Hypothalamus (tissue), 51 donors: Measurements from ENCODE around the gene IGLON5.

ENCODE experiments used
- DNase-seq, 51 donors: peaks; one replicate each; lab custom pipeline; 2025; lab: John Stamatoyannopoulos, UW

IGLON5 gene

DNA sequence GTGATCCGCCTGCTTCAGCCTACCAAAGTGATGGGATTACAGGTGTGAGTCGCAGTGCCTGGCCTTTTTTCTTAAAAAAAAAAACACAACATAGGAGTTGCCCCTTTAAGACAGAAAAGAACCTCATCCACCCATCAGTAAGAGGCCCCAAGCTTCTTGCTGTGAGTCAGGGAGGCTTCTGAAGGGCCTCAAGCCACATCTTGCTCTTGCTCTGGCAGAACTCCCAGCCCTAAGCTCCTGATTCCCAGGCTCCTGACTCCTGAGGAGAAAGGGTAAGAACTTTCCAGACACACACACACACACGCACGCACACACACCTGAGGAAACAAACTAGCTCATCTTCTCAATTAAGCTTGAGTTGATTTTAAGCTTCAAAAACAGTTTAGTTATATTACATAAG is 47.9 kb downstream of the IGLON5 start:
- DNase-seq = peak in 6 of 51 donors; percentile 3 to 31 (median 12)

DNA sequence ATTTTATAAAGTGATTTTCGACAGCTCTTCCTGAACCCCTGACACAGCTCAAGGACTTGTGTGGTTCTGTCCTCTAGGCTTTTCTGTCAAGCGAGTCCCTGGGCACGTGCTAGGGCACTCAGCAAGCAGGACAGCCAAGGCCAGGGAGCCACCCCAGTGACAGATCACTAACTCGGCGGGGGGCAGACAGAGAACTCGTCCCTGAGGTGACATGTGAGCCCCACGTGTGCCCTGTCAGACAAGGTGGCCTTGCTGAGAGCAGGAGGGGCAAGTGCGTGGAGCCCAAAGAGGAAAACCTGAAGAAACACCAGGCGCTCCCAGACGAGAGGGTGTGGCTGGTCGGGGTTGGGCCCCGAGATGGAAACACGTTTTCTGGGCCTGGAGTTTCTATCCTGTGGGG is 49.8 kb downstream of the IGLON5 start:
- no peak for DNase-seq

DNA sequence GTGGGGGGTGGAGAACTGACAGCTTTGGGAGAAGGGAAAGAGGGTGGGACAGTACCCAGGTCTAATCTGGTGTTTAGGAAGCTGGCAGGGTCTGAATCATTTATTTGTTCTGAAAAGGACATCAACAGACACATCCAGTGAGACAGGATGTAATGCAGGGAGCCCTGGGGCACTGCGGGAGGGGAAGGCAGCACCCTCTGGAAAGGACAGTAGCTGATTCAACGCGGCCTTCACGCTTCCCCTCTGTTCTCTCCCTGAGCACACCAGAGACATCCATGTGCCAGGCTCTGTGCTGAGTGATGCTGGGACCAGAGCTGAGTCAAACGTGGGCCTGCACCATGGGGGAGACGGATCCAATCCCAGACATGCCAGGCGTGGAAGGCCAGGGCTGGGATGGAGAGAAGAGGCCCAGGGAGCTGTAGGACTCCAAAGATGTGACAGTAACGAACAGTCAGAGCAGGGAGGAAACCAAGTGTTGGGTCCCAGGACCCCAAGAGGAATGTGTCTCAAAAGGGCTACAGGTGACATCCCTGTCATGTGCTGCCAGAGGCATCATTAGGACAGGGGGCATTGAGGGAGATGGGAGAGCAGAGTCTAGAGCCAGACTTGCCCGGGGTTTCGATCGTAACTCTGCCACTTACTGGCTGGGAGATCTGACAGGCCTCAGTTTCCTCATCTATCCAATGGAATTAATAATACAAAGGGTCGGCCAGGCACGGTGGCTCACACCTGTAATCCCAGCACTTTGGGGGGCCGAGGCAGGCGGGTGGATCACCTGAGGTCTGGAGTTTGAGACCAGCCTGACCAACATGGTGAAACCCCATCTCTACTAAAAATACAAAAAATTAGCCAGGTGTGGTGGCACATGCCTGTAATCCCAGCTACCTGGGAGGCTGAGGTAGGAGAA is 53.0 kb downstream of the IGLON5 start:
- DNase-seq = peak in 20 of 51 donors; percentile 8 to 58 (median 25)

DNA sequence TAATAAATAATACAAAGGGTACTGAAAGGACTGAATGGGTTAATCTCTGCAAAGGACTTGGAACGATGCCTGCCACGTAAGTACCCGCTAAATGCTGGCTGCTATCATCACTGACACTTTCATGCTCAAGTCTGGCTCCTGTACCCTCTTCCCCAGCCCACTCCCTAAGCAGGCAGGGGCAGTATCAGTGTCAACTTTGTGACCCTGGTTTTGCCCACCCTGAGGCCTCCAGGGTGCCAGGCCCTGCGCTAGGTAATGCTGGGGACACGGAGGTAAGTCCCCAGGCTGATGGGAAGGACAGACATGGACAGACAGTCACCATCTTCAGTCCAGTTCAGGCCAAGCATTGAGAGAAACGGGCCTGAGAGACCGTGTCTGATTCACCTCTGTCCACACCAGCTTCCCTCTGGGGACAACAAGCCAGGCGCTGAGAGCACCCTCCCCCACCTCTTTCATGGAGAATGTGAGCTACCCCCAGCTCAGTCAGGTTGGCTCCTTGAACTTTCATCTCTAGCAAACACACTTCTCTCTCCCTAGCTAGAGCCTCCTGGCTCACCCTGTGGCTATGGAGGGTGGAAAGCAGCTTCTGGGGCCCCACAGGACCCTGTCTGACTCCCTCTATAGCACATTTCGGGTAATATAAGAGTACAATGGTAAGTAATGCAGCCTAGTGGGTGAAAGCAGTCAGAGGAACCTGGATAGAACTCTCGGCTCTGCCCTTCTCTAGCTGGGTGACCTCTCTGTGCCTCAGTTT is 53.9 kb downstream of the IGLON5 start:
- peak in 24 of 51 donors; percentile 6 to 71 (median 22) for DNase-seq

DNA sequence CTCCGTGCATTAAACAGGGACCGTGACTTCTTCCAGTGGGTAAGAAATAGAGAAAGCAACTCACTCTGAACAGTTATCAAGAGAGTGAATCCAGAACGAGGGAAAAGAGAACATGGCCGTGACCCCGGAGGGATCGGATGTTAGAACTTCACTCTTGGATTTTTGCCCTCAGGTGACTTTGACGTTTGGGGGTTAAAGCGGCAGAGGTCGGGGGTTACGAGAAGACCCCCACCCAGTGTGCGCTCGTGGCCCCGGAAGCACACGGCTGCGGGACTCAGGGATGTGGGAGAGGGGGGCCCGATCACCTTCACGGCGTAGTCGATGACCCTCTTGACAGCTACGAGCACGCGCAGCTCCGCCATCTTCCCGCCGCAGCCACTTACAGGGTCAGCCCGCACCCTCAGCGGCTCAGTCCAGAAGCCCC is 54.5 kb downstream of the IGLON5 start, which contains the start of gene ETFB:
Gene ETFB, minus strand, starts transcription at position 424 of the 424 bp plus-strand sequence. Its CDS starts 62 bp downstream, at position 362.
- no peak for DNase-seq

DNA sequence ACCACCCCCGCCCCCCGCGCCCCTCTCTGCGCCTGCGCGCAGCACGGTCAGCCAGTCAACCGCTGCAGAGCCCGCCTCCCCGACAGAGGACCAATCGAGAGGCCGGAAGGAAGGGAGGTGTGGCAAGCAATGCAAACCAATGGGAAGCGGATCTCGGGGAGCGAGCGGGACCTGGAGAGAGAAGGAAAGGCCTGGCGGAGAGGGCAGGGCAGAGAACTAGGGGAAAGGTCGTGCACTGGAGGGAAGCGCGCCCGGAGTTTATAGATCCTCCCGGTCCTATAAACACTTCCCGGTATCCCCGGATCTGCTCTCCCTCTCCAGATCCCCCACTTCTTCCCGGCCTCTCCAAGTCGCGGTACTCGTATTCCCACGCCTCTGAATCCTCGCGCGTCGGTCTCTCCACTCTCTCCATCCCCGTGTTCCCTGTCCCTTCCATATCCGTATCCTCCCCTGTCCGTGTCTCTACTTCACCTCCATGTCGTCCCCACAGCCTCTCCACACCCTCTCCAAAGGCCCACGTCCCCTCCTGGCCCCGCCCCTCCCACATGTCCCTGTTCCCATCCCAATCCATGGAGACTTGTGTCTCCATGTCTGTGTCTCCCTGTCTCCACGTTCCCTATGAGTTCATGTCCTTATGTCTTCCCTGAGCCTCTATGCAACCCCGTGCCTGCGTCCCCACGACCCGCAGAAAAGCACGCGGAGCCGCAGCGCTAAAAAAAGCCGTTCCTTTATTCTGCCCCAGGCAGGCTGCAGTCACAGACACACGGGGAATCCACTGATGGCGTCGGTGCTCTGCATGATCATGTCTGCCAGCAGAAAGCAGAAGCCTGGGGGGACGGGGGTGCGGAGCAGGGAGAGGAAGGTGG is 55.2 kb downstream of the IGLON5 start:
- DNase-seq = peak; percentile 63 to 99 (median 96)

DNA sequence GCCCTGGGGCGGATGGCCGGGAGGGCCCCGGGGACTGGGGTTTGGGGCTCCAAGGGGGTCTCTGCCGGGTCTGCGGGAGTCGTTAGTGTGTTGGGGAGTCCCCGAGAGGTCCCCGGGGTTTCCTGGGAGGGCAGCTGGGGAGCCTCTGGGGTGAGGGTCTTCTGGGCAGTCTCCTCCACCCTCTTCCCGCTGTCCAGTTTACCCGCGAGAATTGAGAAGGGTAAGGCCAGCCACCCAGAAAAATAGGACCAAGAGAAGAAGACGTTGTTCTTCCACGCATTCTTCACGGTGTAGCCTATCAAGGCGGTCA is 55.8 kb downstream of the IGLON5 start:
- DNase-seq = peak in 4 of 51 donors; percentile 44 to 60 (median 50)

DNA sequence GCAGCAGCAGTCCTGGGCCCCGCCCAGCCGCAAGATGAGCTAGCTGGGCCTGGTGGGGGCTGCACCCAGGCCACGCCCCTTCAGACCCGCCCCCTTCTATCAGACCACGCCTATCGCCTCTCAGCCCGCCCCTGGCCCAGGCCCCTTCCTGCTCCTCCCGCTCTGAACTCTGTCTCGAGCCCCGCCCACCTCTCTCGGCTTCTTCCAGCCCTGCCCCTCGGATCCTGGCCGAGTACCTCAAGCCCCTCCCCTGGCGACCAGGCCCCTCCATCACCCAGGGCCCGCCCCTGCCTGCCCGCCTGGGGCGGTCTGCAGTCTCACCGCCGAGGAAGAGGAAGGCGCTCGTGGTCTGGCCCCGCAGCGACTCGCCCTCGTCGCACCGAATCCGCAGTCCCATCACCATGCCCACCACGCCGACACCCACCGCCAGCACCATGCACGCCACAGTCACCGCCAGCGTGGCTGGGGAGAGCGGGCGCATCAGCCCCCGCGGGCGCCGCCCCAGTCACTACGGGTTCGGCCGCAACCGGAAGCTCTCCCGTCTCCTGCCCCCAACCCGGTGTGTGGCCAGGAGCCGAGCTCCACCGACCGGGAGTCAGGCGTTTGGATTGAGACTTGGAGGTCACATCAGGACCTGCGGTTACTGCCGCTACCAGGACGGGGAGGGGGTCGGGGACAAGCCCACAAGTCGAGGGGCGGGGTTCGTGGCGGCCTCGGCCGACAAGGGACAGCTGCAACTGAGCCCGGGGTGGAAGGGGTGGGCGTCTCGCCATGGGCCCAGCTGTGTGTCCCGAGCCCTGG is 56.3 kb downstream of the IGLON5 start:
- DNase-seq = peak; percentile 56 to 100 (median 97)

DNA sequence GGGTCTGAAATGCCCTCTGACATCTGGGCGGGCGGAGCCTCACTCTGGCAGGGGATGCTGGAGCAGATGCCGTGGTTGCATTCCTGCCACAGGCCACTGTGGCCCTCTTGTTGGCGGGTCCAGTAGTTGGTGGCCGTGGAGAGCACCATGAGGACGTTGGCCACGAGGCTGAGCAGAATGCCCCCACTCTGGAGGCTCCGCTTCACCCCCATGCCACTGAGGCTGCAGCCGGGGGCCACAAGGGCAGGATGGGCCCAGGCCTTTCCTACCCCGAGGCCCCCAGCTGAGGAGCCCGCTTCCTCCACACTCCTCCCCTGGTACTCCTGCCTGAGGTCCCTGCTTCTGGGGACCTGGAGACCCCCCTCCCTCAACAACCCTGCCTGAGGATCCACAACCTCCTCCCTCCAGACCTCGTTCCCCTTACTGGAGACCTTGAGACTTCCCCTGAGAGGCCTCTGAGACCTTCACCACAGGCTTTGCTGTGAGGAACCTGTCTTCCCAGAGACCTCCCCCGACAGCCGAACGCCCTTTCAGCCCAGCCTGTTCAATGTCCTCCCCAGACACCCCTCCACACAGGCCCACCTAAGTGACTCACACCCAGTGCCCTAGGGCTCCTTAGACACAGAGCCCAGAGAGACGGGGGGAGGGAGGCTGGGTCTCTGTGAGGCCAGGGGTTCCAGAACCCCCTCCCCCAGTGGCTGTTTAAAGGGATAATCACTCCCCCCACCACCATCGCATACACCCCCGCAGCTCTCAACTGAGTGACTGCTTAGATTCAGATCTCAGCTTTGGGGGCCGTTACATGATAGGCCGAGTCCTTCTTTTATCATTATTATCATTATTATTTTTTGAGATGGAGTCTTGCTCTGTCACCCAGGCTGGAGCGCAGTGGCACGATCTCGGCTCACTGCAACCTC is 57.2 kb downstream of the IGLON5 start, which contains the start of gene CLDND2:
Gene CLDND2, minus strand, starts transcription at position 638 of the 917 bp plus-strand sequence. Its CDS starts 426 bp downstream, at position 212.
- DNase-seq = peak in 7 of 51 donors; percentile 43 to 71 (median 58)

DNA sequence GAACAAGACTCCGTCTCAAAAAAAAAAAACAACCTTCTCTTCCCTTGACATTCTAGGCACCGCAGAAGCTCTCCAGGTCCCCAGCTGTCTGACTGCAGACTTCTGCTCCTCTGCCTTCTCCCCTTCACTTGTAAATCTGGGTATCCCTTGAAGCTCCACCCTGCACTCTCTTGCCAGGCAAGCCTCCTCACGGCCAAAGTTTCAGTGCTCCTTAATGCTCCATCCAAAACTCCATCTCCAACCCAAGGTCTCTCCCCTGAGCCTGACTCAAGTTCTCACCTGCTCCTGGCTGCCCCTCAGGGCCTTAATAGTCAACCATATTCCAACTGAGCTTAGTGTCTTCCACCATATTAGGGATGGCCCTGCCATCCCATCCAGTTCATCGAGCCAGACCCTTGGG is 58.8 kb downstream of the IGLON5 start:
- DNase-seq = no peak

DNA sequence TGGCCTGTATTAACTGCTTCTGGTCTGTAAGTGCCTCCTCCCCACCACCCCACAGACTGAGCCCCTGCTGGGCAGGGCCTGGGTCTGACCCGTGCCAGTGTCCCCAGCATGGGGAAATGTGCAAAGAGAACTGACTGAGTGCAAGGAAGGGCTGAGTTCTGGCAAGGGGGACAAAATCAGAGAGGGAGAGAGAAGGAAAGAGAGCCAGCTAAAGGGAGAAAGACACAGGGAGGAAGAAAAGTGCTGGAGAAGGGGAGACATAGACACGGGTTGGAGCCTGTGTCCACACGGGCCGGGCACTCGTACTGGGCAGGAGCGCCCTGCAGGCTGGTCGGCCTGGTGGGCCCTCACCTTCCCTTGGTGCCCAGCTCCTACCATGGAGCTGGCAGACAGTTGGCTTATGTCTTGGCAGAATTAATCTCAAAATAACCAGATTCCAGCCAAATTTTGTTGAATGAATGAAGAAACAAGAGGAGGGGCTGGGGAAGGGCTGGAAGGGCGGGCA is 59.8 kb downstream of the IGLON5 start:
- no peak for DNase-seq

DNA sequence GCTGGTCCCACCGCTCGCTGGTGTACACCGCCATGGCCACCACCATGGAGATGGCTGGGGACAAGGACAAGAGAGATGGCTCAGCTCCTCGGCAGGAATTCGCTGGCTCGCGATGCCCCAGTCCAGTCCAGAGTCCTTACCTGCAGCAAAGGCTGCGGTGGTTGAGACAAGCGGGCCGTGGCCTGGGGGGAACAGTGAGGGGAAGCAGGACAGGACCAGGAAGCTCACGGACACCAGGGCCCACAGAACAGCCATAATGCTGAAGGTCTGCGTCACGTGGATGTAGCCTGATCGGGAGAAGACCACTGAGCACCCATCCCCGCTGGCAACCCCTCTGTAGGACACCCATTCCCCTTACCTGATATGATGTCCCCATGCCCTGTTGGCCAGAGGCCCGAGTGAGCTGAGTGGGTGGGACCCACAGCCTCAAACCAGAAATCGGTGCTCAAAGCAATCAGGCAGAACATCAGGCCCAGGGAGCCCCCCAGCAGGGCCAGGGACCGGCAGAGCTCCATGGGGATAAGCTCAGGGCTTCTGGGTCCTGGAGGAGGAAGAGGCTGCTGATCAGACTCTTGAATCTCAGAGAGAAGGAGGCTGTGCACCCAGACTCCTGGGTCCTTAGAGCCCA is 60.7 kb downstream of the IGLON5 start:
- peak in 1 of 51 donors; percentile 96 for DNase-seq

DNA sequence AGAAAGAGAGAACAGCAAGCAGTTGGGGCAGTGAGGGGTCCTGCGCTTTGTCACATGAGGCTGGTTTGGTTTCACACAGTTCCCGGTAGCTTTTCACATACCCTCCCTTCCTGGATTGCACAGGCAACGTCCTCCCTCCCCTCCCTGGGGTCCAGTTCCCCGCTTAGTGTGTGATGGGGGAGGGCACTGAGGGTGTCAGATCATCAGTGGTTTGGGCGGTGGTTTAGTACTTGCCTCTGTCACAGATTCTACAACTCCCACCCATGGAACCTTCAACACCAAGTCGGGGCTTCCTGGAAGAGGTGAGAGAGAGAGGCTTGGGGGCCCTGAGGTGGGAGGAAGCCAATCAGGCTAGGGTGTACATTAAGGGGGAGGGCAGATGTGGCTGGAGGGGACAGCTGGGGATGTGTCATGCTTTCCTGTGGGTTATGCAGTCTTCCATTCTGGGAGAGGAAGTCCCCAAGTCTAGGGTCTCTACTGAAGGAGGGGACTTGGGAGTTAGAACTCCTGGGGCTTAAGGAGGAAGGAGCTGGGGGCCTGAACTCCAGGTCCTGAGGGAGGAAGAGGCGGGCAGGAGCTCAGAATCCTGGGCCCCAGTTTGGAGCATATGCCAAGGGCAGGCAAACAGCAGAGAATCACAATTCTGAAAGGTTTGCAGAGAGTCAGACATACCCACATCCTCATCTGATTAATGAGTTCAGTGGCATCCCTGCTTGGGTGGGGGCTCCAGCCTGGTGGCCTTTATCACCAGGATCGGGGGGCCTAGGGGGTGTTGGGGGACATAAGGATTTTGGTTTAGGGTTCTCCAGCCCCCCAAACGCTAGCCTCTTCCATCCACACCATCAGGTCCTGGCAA is 61.4 kb downstream of the IGLON5 start, which contains the start of gene NKG7:
Gene NKG7, minus strand, starts transcription at position 6 of the 856 bp plus-strand sequence. CDS start 119 bp downstream, outside the sequence.
- peak in 1 of 51 donors; percentile 2 for DNase-seq

DNA sequence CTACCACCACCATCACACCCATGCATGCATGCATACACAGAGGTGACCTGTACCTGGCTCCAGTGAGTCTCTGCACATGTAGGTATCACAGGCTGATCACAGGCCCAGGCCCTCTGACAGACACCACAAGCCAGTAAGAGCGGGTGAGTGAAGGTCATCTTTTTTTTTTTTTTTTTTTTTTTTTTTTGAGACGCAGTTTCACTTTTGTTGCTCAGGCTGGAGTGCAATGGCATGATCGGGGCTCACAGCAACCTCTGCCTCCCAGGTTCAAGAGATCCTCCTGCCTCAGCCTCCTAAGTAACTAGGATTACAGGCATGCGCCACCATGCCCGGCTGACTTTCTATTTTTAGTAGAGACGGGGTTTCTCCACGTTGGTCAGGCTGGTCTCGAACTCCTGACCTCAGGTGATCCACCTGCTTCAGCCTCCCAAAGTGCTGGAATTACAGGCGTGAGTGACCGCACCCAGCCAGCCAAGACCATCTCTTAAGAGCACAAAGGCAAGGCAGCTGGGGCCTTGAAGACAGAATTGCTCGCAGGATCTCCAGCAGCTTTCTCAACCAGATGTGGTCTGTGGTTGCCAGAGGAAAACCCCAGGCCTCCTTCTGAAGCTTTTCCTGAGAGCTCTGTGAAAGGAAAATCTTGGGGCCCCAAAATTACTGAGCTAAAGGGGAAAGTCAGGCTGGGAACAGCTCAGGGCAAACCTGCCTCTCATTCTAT is 64.2 kb downstream of the IGLON5 start:
- no peak for DNase-seq

DNA sequence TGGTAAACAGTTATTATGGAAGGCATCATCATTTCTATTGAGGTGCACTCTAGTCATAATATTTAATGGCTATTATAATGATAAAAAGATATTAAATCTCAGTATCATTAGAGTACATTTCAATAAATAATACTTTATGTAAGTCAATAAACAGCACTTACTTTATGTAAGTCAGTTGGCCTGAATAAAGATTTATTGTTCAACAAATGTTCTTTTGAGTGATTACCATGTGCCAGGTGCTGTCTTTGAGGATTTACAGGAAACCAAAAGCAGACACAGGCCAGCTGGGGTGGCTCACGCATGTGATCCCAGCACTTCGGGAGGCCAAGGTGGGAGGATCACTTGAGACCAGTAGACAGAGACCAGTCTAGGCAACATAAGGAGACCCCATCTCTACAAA is 66.0 kb downstream of the IGLON5 start:
- DNase-seq = no peak

DNA sequence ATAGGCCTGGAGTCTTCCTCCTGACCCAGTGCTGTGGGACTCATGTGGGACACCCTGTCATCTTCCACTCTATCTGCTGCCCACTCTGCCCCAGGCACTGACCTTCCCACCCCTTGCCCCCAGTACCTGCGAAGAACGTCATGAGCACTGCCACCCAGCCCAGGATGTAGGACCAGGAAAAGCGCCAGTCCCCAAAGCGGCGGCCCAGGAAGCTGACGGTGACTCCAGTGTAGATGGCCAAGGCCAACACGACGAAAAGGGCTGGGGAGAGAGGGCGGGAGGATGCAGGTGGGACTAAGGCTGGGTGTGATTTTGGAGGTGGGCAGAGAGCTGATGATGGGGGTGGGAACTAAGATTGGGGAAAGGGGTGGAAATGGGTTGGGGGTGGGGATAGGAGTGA is 68.9 kb downstream of the IGLON5 start:
- DNase-seq = no peak
